Esophagus mucosa (tissue), 1 donor: ENCODE measurements around the gene RGMB. TPM values are rescaled to one million over a fixed set of nuclear protein-coding genes. Genes with fewer than 3 reads are reported as not detected.
A peak's percentile ranks its signal among the peaks of the same experiment; 100 is the strongest.
"Not testable (repeated sequence)": the region's sequence is repeated elsewhere in the genome, so short reads cannot be mapped to it uniquely, and the experiment has no call there.

ENCODE experiments used
- ATAC-seq: fragments of 200-7000 bp; cut with Tn5 transposase; one replicate; pipeline ENCODE4 v1.9.1; 2020
- total RNA-seq: library from RNA; stranded (reverse); gene quantifications from one replicate; pipeline ENCODE4 v1.2.4, GENCODE V29; 2023
- donor health status: DM: yes; HTN: yes; CAD: no.

Gene RGMB, protein sequence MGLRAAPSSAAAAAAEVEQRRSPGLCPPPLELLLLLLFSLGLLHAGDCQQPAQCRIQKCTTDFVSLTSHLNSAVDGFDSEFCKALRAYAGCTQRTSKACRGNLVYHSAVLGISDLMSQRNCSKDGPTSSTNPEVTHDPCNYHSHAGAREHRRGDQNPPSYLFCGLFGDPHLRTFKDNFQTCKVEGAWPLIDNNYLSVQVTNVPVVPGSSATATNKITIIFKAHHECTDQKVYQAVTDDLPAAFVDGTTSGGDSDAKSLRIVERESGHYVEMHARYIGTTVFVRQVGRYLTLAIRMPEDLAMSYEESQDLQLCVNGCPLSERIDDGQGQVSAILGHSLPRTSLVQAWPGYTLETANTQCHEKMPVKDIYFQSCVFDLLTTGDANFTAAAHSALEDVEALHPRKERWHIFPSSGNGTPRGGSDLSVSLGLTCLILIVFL
- total RNA-seq, result 9.7 TPM

DNA sequence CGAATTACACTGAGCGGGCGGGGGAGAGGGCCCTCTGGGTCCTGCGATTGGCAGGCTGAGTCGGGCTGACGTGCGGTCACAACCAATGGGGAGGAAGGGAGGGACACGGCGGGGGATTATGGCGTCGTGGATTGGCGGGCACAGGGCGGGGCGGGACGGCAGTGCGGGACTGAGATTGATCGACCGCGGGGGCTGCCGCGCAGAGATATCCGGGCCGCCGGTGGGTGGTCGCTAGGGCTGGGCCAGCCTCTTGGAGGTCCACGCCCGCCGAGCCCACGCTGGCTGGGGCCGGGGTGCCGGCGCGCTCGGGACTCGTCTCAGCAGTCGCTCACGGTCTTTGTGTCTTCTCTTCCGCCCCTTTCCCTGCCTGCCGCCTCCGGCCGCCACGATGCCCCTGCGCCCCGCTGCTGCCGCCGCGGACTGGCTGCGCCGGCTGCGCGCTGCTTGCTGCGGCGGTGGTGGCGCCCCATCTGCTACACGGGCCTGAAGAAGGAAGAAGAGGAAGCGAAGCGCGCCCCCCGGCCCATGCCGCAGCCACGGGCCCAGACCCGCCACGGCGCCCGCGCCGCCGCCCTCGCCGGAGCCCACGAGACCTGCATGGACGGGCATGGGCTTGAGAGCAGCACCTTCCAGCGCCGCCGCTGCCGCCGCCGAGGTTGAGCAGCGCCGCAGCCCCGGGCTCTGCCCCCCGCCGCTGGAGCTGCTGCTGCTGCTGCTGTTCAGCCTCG, at the start of gene RGMB:
Gene RGMB (plus strand): TSS at position 200 of the 728 bp plus-strand sequence. CDS start 408 bp downstream, at position 608.
- ATAC-seq, result peak; percentile 97

DNA sequence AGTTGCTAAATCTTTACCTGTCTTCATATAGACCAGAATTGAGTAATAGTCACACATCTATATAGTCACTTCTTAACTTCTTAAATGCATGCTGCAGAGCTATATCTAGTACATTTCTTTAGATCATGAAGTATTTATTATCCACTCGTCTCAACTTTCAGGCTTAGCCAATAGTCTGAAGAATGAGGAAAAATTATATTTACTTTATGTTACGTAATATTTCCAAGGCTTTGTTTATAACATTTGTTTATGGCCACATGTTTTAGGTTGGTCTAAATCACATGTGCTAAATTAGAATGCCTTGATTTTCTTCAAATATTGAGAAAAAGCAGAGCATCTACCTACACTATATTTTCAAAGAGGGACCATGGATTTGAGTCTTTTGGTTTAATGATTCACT, 47.2 kb upstream of the RGMB start:
- ATAC-seq, result no peak

DNA sequence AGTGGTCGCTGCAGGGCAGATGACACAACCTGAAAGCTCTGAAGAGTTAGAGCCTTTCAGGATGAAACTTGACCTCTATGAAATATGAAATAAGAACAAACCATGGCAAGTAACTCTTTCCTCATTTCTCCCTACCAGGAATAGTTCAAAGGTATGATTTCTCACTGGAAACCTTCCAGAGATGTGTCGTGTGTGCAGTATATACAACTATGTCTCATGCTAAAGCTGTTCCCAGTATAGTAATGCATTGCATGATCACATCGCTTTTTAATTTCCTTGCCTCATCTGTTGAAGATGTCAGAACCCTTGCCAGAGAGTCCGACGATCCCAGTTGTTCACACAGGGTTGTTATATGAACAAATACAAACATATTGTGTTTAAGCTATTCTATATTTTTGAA, 45.8 kb upstream of the RGMB start:
- no peak for ATAC-seq

DNA sequence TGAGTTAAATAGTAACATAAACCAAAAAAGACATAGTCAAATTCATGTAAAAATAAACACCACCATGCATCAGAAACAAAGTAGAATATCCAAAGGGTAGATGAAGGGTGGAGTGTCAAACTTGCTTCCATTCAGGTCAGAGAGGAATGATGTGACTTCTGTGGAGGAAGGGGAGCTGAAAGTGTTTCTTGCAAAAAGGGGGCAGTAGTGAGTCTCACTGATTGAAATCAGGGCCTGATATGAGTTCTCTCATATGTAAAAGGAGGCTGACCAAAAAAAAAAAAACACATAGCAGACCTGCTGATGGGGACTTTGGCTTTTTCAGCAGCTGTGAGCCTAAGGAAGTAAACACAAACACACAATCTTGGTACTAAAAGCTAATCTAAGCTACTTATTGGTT, 38.8 kb upstream of the RGMB start:
- no peak for ATAC-seq

DNA sequence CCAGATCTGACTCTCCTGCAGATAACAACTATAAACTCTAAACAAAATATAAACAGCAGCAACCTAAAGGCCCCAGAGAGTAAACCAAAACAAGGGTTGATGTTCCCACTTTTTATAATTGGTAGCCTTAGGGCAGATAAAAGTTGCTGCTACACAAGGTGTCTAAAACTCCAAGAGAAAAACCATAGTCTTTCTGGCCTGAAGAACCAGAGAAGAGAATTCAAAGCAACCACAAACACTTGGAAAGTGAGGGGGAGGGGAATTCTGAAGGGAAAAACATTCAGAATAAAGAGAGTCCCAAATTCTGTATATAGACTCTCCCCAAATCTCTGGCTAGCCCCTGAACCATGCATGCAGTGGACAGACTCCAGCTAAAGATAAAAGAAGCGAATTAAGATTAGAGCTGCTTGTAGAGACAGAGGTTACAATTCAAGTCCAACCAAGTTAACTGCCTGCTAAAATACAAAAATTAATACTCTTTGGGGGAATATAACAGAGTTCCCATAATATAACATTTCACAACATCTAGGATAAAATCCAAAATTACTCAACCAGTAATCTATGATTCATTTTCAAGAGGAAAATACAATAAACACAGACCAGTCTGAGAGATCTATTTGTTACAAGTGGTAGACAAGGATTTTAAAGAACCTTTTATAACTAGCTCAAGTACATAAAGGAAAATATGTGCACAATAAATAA, 37.5 kb upstream of the RGMB start:
- ATAC-seq, result no peak

DNA sequence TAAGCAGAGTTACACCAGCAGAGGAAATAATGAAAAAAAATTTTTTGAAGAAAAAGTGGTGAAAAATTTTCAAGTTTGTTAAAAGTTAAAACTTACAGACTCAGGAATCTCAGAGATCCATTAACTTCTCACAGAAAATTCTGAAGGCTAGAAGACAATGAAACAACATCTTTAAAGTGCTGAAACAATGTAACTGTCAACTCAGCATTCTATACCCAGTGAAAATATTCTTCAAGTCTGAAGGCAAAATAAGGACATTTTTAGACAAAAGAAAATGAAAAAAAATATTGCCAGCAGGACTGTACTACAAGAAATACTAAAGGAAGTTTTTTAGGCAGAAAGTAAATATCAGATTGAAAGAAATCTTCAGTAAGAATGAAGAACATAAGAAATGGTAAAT, 36.7 kb upstream of the RGMB start:
- ATAC-seq, result no peak

DNA sequence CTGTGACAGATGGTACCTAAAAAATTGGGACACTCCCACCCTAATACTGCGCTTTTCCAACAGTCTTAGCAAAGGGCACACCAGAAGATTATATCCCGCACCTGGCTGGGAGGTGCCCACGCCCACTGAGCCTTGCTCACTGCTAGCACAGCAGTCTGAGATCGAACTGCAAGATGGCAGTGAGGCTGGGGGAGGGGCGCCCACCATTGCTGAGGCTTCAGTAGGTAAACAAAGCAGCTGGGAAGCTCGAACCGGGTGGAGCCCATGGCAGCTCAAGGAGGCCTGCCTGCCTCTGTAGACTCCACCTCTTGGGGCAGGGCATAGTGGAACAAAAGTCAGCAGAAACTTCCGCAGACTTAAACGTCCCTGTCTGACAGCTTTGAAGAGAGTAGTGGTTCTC, 36.0 kb upstream of the RGMB start:
- not testable (repeated sequence) for ATAC-seq

DNA sequence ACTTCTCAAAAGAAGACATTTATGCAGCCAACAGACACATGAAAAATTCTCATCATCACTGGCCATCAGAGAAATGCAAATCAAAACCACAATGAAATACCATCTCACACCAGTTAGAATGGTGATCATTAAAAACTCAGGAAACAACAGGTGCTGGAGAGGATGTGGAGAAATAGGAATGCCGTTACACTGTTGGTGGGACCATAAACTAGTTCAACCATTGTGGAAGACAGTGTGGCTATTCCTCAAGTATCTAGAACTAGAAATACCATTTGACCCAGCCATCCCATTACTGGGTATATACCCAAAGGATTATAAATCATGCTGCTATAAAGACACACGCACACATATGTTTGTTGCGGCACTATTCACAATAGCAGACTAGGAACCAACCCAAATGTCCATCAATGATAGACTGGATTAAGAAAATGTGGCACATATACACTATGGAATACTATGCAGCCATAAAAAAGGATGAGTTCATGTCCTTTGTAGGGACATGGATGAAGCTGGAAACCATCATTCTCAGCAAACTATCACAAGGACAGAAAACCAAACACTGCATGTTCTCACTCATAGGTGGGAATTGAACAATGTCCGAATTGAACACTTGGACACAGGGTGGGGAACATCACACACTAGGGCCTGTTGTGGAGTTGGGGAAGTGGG, 34.8 kb upstream of the RGMB start:
- ATAC-seq, result not testable (repeated sequence)

DNA sequence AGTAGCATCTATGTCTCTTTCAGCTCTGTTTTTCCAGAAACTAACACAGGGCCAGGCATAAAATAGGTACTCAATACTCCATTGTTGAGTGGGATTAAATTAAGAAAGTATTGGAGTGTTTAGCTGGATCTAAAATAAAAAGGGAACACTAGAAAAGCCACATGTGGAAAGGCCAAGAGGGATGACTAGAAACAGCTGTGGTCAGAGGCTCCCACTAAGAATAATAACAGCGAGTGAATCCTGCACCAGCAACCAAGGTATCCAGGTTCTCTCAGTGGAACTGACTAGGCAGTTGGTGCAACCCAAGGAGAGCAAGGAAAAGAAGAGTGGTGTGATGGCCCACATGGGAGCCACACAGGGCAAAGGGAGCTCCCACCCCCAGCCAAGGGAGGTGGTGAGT, 31.5 kb upstream of the RGMB start:
- no peak for ATAC-seq

DNA sequence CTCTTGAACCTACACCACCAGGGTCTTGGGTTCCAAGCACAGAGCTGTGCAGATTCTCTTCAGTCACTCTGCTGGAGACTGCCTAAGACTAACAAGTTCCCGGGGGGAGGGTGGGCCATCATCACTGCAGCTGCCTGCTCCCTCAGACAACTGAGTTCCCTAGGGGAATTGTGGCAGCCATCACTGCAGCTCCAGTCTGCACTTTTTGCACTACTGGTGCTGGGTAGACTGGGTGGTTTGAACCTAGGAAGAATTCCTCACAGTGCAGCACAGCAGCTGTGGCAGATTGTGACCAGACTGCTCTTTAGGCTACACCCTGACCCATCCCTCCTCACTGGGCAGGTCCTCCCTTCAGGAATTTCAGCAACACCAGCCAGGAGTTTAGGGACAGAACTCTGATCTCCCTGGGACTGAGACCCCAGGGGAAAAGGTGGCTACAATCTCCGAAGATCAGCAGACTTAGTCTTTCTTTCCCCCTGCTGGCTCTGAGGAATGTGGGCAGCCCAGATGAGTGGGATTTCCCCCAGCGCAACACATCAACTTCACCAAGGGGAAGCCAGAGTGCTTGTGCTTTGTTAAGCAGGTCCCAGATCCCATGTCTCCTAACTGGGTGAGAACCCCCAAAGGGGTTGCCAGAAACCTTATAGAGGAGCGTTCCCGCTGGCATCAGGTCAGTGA, 30.9 kb upstream of the RGMB start:
- ATAC-seq, result no peak

DNA sequence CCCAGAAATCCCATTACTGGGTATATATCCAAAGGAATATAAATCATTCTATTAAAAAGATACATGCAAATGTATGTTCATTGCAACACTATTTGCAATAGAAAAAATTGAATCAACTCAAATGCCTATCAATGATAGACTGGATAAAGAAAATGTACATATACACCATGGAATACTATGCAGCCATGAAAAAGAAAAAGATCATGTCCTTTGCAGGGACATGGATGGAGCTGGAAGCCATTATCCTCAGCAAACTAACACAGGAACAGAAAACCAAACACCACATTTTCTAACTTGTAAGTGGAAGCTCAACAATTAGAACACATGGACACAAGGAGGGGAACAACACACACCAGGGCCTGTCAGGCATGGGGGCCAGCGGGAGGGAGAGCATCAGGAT, 25.2 kb upstream of the RGMB start:
- not testable (repeated sequence) for ATAC-seq

DNA sequence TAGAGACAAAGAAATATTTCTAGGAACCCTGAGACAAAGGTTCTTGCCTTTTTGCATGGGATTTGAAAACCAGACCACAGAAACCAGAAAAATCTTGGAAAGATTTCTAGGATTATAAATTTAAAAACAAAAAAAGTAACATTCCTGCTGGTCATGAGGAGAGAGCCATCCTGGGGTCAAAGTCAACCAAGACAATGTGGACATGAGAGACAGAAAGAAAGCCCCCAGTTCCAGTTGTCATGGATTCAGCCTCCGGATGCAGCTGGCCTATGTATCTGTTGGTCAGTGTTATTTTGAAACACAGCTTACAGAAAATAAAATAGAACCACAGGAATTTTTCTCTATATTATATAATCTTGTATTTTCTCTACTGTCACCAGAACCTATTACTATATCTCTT, 24.4 kb upstream of the RGMB start:
- no peak for ATAC-seq

DNA sequence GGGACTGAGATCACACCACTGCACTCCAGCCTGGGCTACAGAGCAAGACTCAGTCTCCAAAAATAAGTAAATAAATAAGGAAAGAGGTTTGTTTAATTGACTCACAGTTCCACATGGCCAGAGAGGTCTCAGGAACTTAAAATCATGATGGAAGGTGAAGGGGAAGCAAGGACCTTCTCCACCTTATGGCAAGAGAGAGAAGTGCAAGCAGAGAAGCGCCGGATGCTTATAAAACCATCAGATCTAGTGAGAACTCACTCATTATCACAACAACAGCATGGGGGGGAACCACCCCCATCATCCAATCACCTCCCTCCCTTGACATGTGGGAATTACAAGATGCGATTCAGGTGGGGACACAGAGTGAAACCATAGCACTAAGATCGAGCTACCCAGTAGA, 22.8 kb upstream of the RGMB start:
- ATAC-seq, result no peak

DNA sequence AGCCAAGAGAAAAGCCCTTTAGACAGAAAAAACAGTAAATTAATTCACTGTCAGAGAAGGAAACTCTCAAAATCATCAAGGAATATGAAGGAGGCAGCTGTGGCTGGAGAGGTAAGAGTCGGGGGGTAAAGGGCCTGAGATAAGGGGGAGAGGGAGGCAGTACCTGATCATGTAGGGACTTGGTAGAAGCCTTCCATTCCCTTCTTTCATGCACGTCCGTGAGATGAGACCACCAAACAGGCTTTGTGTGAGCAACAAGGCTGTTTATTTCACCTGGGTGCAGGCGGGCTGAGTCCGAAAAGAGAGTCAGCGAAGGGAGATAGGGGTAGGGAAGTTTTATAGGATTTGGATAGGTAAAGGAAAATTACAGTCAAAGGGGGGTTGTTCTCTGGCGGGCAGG, 21.1 kb upstream of the RGMB start:
- not testable (repeated sequence) for ATAC-seq

DNA sequence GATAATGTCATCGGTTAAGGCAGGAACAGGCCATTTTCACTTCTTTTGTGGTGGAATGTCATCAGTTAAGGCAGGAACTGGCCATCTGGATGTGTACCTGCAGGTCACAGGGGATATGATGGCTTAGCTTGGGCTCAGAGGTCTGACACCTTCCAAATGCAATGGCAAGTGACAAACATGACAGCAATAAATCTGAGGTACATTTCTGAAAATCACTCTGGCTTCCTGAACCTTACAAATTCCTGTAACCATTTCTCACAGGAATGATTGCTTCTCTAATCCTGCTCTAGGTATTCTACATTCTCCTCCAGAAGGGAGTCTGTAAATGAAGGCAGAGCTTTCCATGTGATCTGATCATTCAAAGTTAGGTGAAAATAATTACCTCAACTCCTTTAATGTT, 20.7 kb upstream of the RGMB start:
- ATAC-seq, result not testable (repeated sequence)

DNA sequence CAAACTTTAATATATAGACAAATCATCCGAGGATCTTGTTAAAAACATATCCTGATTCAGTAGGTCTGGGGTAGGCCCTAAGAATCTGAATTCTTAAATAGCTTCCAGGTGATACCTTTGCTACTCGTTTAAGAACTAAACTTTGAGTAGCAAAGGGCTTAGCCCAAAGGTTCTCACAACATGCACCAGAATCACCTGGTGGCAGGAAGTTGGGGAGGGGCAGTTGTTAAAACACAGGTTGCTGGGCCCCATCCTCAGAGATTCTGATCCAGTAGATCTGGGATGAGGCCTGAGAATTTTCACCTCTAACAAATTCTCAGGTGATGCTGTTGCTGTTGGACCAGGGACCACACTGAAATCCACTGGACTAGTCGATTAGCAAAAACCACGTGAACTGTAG, 20.0 kb upstream of the RGMB start:
- no peak for ATAC-seq

DNA sequence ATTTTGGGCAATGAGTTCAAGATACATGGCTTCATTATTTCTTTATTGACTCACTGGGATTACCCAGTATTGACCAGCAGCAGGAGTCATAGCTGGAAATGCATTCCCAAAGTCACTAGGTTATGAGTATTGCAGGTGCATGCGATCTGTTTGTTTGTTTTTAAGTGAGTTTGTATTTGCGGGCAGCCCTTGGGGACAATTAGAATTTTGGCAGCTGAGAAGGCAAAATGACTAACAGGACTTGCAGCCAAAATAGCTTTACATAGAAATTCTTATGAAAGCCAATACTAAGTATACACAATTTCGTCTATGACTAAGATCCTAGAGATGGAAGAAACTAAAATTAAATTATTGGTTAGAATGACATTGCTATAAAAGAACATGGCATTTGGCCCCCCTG, 18.1 kb upstream of the RGMB start:
- no peak for ATAC-seq

DNA sequence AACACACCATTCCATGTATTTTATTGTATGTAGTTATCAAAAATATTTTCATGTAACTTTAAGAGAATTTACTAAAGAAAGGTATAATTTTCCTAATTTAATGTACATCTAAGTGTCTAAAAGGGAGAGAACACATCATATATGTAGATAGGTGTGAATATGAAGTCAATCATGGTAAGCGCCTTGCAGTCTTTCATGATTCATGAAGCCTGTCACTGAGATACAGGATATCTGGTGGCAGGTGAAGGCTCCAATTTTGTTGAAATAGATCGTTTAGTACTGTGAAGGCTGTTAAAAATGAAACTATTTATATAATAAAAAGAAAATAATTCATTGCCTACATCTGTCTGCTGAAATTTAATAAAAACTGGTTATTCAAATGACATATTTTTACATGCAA, 15.5 kb upstream of the RGMB start:
- ATAC-seq, result no peak

DNA sequence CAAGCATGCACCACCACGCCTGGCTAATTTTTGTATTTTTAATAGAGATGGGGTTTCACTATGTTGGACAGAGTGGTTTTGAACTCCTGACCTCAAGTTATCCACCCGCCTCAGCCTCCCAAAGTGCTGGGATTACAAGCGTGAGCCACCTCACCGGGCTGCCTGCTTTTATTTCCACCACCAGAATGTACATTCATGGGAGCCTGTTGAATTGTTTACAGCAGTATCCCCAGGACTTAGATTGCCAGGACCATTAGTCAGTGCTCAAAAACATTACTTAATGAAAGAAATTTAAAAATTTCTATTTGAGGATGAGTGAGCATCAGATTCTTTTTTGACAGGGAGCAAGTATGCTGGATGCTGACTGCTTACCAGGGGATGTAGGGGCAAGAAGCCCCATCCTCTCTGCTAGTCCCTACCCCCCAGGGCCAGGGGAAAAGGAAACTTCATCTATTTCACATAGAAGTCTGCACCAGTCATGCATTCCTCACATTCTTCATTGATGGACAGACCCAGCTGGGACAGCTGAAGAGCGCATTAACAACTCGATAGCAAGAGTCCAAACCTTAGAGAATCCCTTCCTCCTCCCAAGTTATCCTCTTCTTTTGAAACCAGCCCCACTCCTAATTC, 10.3 kb upstream of the RGMB start:
- ATAC-seq, result no peak

DNA sequence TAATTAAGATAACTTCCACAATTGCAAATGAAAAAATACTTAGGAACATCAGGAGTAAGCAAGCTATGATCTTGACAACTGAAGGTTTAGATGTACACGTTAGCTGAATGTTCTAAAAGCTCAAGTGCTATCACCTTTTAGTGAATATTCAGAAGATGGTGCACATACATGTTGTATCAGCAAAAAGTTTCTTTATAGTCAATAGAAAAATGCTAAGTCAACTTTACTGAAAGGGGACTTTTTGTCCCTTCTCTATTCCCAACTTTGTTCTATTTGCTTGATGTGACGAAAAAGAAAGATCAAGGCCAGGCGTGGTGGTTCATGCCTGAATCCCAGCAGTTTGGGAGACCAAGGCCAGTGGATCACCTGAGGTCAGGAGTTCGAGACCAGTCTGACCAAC, 7.6 kb upstream of the RGMB start:
- no peak for ATAC-seq

DNA sequence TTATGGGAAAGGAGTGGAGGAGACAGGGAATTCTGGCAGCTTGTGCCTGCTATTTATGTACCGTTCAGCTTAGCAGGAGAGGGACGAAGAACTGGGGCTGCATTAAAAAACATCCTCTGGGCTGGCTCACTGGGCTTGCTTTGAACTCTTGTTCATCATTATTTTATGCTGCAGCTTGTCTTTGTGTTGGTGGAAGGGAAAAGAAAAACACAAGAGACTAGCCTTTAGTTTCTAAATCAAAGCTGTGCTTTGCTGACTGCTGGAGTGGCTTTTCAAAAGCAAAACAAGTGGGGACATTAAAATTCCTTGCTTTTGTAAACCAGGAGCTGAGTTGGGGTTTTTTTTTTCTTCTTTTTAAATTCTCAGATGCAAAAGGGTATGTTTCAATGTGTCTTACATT, 5.9 kb upstream of the RGMB start:
- ATAC-seq, result no peak
